K562 (cell line): ENCODE measurements around the gene TNFSF9. TPM values are rescaled to one million over a fixed set of nuclear protein-coding genes. Genes with fewer than 3 reads are reported as not detected.
A peak's percentile ranks its signal among the peaks of the same experiment; 100 is the strongest.

Experiments used
- E2F4 ChIP-seq: sonication (generic); formaldehyde crosslinking; IDR thresholded peaks from 2 replicates; pipeline ENCODE4 v1.8.0; 2022; ENCODE audit warnings: mild to moderate bottlenecking, low read depth, missing genetic modification reagents
- ELF4 ChIP-seq: fragments of 450-650 bp; formaldehyde crosslinking; IDR thresholded peaks from 2 replicates; pipeline ENCODE4 v1.4.0; 2022; ENCODE audit warnings: missing genetic modification characterization
- FOXA3 ChIP-seq, 2 experiments: fragments of 450-650 bp in 1 of 2; sonication (generic) in 1 of 2; formaldehyde crosslinking; IDR thresholded peaks in 1 of 2; conservative IDR thresholded peaks in 1 of 2; 2 replicates each; pipeline versions ENCODE4 v1.4.0 to v1.8.0; 2020 to 2022; ENCODE audit warnings: mild to moderate bottlenecking in 2 of 2, missing genetic modification reagents in 1 of 2
- FOXJ2 ChIP-seq: fragments of 200-800 bp; sonication (Bioruptor generic); IDR thresholded peaks from 2 replicates; pipeline ENCODE4 v1.6.1; 2016; ENCODE audit warnings: missing genetic modification characterization, missing compliant biosample characterization
- GATA2 ChIP-seq: sonication (generic); formaldehyde crosslinking; IDR thresholded peaks from 2 replicates; pipeline ENCODE4 v1.4.0; 2020; ENCODE audit warnings: mild to moderate bottlenecking, missing genetic modification reagents
- MEIS2 ChIP-seq: fragments of 450-650 bp; IDR thresholded peaks from 2 replicates; pipeline ENCODE4 v1.6.1; 2014; ENCODE audit warnings: mild to moderate bottlenecking; ENCODE audit not compliant: partially characterized antibody
- NR4A1 ChIP-seq, 2 experiments: fragments of 250-450 bp in 1 of 2; fragments of 450-650 bp in 1 of 2; sonication (Bioruptor Pico) in 1 of 2; IDR thresholded peaks; 2 replicates each; pipeline versions ENCODE4 v1.4.0 to v1.6.1; 2016 to 2020; ENCODE audit warnings: mild to moderate bottlenecking in 2 of 2, missing compliant biosample characterization in 1 of 2, missing genetic modification characterization in 1 of 2, moderate library complexity in 1 of 2
- RNF2 ChIP-seq: sonication (generic); IDR thresholded peaks from 2 replicates; pipeline ENCODE4 v1.6.1; 2016
- SREBF1 ChIP-seq: fragments of 150-350 bp; IDR thresholded peaks from 2 replicates; pipeline ENCODE4 v1.6.1; 2014; ENCODE audit warnings: antibody characterized with exemption, low read depth, low read length, borderline replicate concordance
- SUPT5H ChIP-seq: fragments of 450-650 bp; IDR thresholded peaks from 2 replicates; pipeline ENCODE4 v1.6.1; 2016
- TARDBP ChIP-seq: fragments of 450-650 bp; IDR thresholded peaks from 2 replicates; pipeline ENCODE4 v1.6.1; 2016
- TOE1 ChIP-seq, 2 experiments: fragments of 450-650 bp in 1 of 2; sonication (generic) in 1 of 2; formaldehyde crosslinking in 1 of 2; IDR thresholded peaks; 2 replicates each; pipeline versions ENCODE4 v1.7.1 to v1.8.0; 2016 to 2022; ENCODE audit warnings: borderline replicate concordance in 2 of 2, mild to moderate bottlenecking in 2 of 2, antibody characterized with exemption in 1 of 2, inconsistent platforms in 1 of 2, low read depth in 1 of 2, missing genetic modification reagents in 1 of 2, moderate library complexity in 1 of 2
- TSC22D4 ChIP-seq: fragments of 450-650 bp; IDR thresholded peaks from 2 replicates; pipeline ENCODE4 v1.6.1; 2016; ENCODE audit warnings: missing genetic modification characterization, missing biosample characterization, control low read depth
- U2AF2 ChIP-seq: fragments of 200-400 bp; formaldehyde crosslinking; optimal IDR thresholded peaks from 2 replicates; pipeline ENCODE3; 2017; ENCODE audit warnings: low read depth, mild to moderate bottlenecking, low read length
- YBX1 ChIP-seq: fragments of 450-650 bp; IDR thresholded peaks from 2 replicates; pipeline ENCODE4 v1.7.1; 2016; ENCODE audit warnings: mild to moderate bottlenecking
- ZFP36 ChIP-seq: fragments of 150-350 bp; IDR thresholded peaks from 2 replicates; pipeline ENCODE4 v1.6.1; 2018; ENCODE audit warnings: low read length, low read depth; ENCODE audit not compliant: partially characterized antibody
- ZNF121 ChIP-seq: sonication (generic); formaldehyde crosslinking; conservative IDR thresholded peaks from 2 replicates; pipeline ENCODE4 v1.8.0; 2022; ENCODE audit warnings: missing genetic modification reagents
- ZNF124 ChIP-seq: sonication (generic); formaldehyde crosslinking; IDR thresholded peaks from 2 replicates; pipeline ENCODE4 v1.8.1; 2022; ENCODE audit warnings: missing genetic modification reagents
- ZNF174 ChIP-seq: fragments of 250-450 bp; sonication (Bioruptor Pico); IDR thresholded peaks from 2 replicates; pipeline ENCODE4 v1.4.0; 2020; ENCODE audit warnings: mild to moderate bottlenecking
- ZNF280A ChIP-seq: fragments of 450-650 bp; IDR thresholded peaks from 2 replicates; pipeline ENCODE4 v1.6.1; 2018; ENCODE audit warnings: mild to moderate bottlenecking, low read depth; ENCODE audit not compliant: partially characterized antibody
- ZNF445 ChIP-seq: fragments of 250-450 bp; sonication (Bioruptor Pico); IDR thresholded peaks from 2 replicates; pipeline ENCODE4 v1.4.0; 2020; ENCODE audit warnings: low read depth, mild to moderate bottlenecking, moderate library complexity
- ZNF589 ChIP-seq: fragments of 200-800 bp; sonication (Bioruptor generic); IDR thresholded peaks from 2 replicates; pipeline ENCODE4 v1.6.1; 2016; ENCODE audit warnings: low read depth, missing genetic modification characterization, missing compliant biosample characterization
- ZNF695 ChIP-seq: fragments of 450-650 bp; formaldehyde crosslinking; IDR thresholded peaks from 2 replicates; pipeline ENCODE4 v1.4.0; 2020; ENCODE audit warnings: mild to moderate bottlenecking, moderate library complexity
- polyA plus RNA-seq, 8 experiments: library from polyadenylated mRNA; depleted of rRNA in 4 of 8; stranded (reverse) in 5 of 8; unstranded in 3 of 8; fragments of >200 nt; fragmentation: Nextera tagmentation in 2 of 8; fragmentation: Illumina TruSeq in 1 of 8; extraction: Ambion mirVana in 2 of 8; extraction: Trizol in 1 of 8; gene quantifications; 2 replicates each; pipeline versions ENCODE4 v1.2.1 to v1.2.3, GENCODE V29; 2011 to 2014; ENCODE audit warnings: inconsistent platforms in 1 of 8, missing spikeins in 1 of 8
- total RNA-seq, 7 experiments: library from RNA; depleted of rRNA in 6 of 7; stranded (reverse); fragments of >200 nt in 6 of 7; fragmentation: Illumina TruSeq in 2 of 7; extraction: Trizol in 2 of 7; gene quantifications; 2 replicates each; pipeline versions ENCODE4 v1.2.1 to v1.2.3, GENCODE V29; 2011 to 2021; ENCODE audit warnings: low replicate concordance in 1 of 7
- TF ChIP-seq, protein P1 (sequence below): fragments of 200-400 bp; formaldehyde crosslinking; IDR thresholded peaks from 2 replicates; pipeline ENCODE4 v1.6.1; 2017; ENCODE audit warnings: mild to moderate bottlenecking, low read depth, low read length, moderate library complexity

TNFSF9 gene
- total and polyA plus RNA-seq, 9 of the 15 experiments (the other 6 are each of a cell fraction or from before 2014, with no cell fraction given): 1.4 to 17.9 (median 6.5) TPM

- no peak for TF ChIP-seq ZNF589 (CRISPR knock-in tag)
- TF ChIP-seq, protein P1, sequence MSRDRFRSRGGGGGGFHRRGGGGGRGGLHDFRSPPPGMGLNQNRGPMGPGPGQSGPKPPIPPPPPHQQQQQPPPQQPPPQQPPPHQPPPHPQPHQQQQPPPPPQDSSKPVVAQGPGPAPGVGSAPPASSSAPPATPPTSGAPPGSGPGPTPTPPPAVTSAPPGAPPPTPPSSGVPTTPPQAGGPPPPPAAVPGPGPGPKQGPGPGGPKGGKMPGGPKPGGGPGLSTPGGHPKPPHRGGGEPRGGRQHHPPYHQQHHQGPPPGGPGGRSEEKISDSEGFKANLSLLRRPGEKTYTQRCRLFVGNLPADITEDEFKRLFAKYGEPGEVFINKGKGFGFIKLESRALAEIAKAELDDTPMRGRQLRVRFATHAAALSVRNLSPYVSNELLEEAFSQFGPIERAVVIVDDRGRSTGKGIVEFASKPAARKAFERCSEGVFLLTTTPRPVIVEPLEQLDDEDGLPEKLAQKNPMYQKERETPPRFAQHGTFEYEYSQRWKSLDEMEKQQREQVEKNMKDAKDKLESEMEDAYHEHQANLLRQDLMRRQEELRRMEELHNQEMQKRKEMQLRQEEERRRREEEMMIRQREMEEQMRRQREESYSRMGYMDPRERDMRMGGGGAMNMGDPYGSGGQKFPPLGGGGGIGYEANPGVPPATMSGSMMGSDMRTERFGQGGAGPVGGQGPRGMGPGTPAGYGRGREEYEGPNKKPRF: no peak
- no peak for TF ChIP-seq MEIS2
- no peak for TF ChIP-seq FOXJ2 (tag)
- TF ChIP-seq ZNF124: no peak
- peak; percentile 95 for TF ChIP-seq SUPT5H
- 0 out of 4 replicates have a peak, but pooled peaks of 1 of the 2 experiments have one; percentile 27 for TF ChIP-seq FOXA3 (CRISPR knock-in tag; conservative IDR thresholded peaks at IDR 0.05 in 1 of 2, IDR thresholded peaks at IDR 0.05 in 1 of 2)
- TF ChIP-seq GATA2 (CRISPR knock-in tag): peak; percentile 50; the same call in 1 of the 2 replicates
- no peak for TF ChIP-seq U2AF2
- TF ChIP-seq ZNF695 (CRISPR knock-in tag): no peak
- TF ChIP-seq YBX1: no peak
- no peak for TF ChIP-seq SREBF1
- no peak; the same call in none of the 2 replicates for TF ChIP-seq ELF4 (CRISPR knock-in tag)
- TF ChIP-seq RNF2: no peak
- TF ChIP-seq E2F4 (CRISPR knock-in tag): no peak
- TF ChIP-seq TSC22D4 (tag): no peak
- TF ChIP-seq ZNF174 (CRISPR knock-in tag): no peak
- TF ChIP-seq ZNF280A: peak; percentile 20
- 0 out of 2 replicates have a peak, but pooled peaks have one; percentile 17 for TF ChIP-seq TARDBP
- TF ChIP-seq ZNF121: no peak
- no peak for TF ChIP-seq ZFP36
- TF ChIP-seq NR4A1 (CRISPR knock-in tag; IDR thresholded peaks at IDR 0.05): no peak
- TF ChIP-seq NR4A1 (tag; IDR thresholded peaks at IDR 0.05): no peak
- TF ChIP-seq TOE1 (IDR thresholded peaks at IDR 0.05; ENCODE audit: borderline replicate concordance): peak; percentile 79
- no peak for TF ChIP-seq TOE1 (CRISPR knock-in tag; IDR thresholded peaks at IDR 0.05; ENCODE audit: borderline replicate concordance, low read depth)
- no peak for TF ChIP-seq ZNF445 (CRISPR knock-in tag)
Observed at GRCh38 chr19:6530386-6531162, at the start of gene TNFSF9 (continued).
